Measurements from ENCODE around the gene SND1.
"Not testable (repeated sequence)": the region's sequence is repeated elsewhere in the genome, so short reads cannot be mapped to it uniquely, and the experiment has no call there.

SND1 gene

GRCh38 chr7:127946111-127946510 is 294.1 kb downstream of the SND1 start:
- no peak for DNase-seq

- no peak for DNase-seq
These were observed 294.9 kb downstream of the SND1 start for GRCh38 chr7:127946847-127947246.

- DNase-seq, result no peak
These were observed 296.3 kb downstream of the SND1 start for GRCh38 chr7:127948312-127948711.

GRCh38 chr7:127948930-127949329 is 296.9 kb downstream of the SND1 start:
- DNase-seq, result no peak

GRCh38 chr7:127949769-127950222 is 297.8 kb downstream of the SND1 start:
- DNase-seq, result no peak

GRCh38 chr7:127950233-127950935 is 298.4 kb downstream of the SND1 start:
- no peak for DNase-seq

- DNase-seq, result no peak
These were observed 301.7 kb downstream of the SND1 start for GRCh38 chr7:127953423-127954356.

- no peak for DNase-seq
These were observed 302.4 kb downstream of the SND1 start for GRCh38 chr7:127954357-127954748.

- no peak for DNase-seq
These were observed 303.1 kb downstream of the SND1 start for GRCh38 chr7:127955051-127955531.

GRCh38 chr7:127957886-127958285 is 305.9 kb downstream of the SND1 start:
- DNase-seq, result no peak

- DNase-seq, result no peak
These were observed 307.8 kb downstream of the SND1 start for GRCh38 chr7:127959770-127960169.

GRCh38 chr7:127961786-127962453 is 309.9 kb downstream of the SND1 start:
- no peak for DNase-seq

GRCh38 chr7:127962589-127963361 is 310.8 kb downstream of the SND1 start:
- no peak for DNase-seq

- DNase-seq, result not testable (repeated sequence)
These were observed 311.9 kb downstream of the SND1 start for GRCh38 chr7:127963850-127964249.

- no peak for DNase-seq
These were observed 315.3 kb downstream of the SND1 start for GRCh38 chr7:127967281-127967680.

GRCh38 chr7:127968547-127968946 is 316.6 kb downstream of the SND1 start:
- DNase-seq, result no peak

GRCh38 chr7:127973832-127974231 is 321.8 kb downstream of the SND1 start:
- DNase-seq, result no peak

GRCh38 chr7:127974446-127975035 is 322.5 kb downstream of the SND1 start:
- no peak for DNase-seq

- no peak for DNase-seq
These were observed 324.2 kb downstream of the SND1 start for GRCh38 chr7:127976056-127976737.

- DNase-seq, result no peak
These were observed 324.7 kb downstream of the SND1 start for GRCh38 chr7:127976738-127977120.

GRCh38 chr7:127978421-127978820 is 326.4 kb downstream of the SND1 start:
- no peak for DNase-seq
